SK-N-SH treated with all-trans-retinoic acid at 6 μM for 48 hours (cell line): ENCODE results near the gene TESMIN.

Source experiments
- ATAC-seq: fragments of 200-7000 bp; cut with Tn5 transposase; 3 replicates; pipeline ENCODE4 v1.9.1; 2020; ENCODE audit warnings: mild to moderate bottlenecking, moderate library complexity
- ARNTL ChIP-seq: fragments of 450-650 bp; formaldehyde crosslinking; IDR thresholded peaks from 2 replicates; pipeline ENCODE4 v1.5.0; 2020; ENCODE audit warnings: low read depth, mild to moderate bottlenecking, moderate library complexity, borderline replicate concordance
- BACH2 ChIP-seq: fragments of 250-450 bp; sonication (Bioruptor Pico); IDR thresholded peaks from 2 replicates; pipeline ENCODE4 v1.9.0; 2021; ENCODE audit warnings: mild to moderate bottlenecking, borderline replicate concordance
- CREB5 ChIP-seq: fragments of 250-450 bp; sonication (Bioruptor Pico); IDR thresholded peaks from 2 replicates; pipeline ENCODE4 v1.5.1; 2020; ENCODE audit warnings: low read depth, mild to moderate bottlenecking, moderate library complexity
- CSDC2 ChIP-seq: fragments of 250-450 bp; sonication (Bioruptor Pico); IDR thresholded peaks from 2 replicates; pipeline ENCODE4 v1.5.0; 2020; ENCODE audit warnings: mild to moderate bottlenecking, moderate library complexity
- CSRNP3 ChIP-seq: fragments of 250-450 bp; sonication (Bioruptor Pico); IDR thresholded peaks from 2 replicates; pipeline ENCODE4 v1.5.1; 2021; ENCODE audit warnings: mild to moderate bottlenecking, moderate library complexity
- ESRRG ChIP-seq: fragments of 250-450 bp; sonication (Bioruptor Pico); IDR thresholded peaks from 2 replicates; pipeline ENCODE4 v1.6.1; 2021; ENCODE audit warnings: mild to moderate bottlenecking
- GLIS3 ChIP-seq: fragments of 250-450 bp; sonication (Bioruptor Pico); IDR thresholded peaks from 2 replicates; pipeline ENCODE4 v1.5.0; 2020; ENCODE audit warnings: mild to moderate bottlenecking, moderate library complexity
- ISL1 ChIP-seq: fragments of 250-450 bp; sonication (Bioruptor Pico); IDR thresholded peaks from 2 replicates; pipeline ENCODE4 v2.1.2; 2022; ENCODE audit warnings: mild to moderate bottlenecking, moderate library complexity
- OSR1 ChIP-seq: fragments of 250-450 bp; sonication (Bioruptor Pico); IDR thresholded peaks from 2 replicates; pipeline ENCODE4 v1.8.0; 2022; ENCODE audit warnings: moderate library complexity, mild to moderate bottlenecking, inconsistent platforms
- PATZ1 ChIP-seq: fragments of 250-450 bp; sonication (Bioruptor Pico); IDR thresholded peaks from 2 replicates; pipeline ENCODE4 v1.8.0; 2020; ENCODE audit warnings: mild to moderate bottlenecking, moderate library complexity, borderline replicate concordance
- POU6F1 ChIP-seq: fragments of 250-450 bp; sonication (Bioruptor Pico); IDR thresholded peaks from 2 replicates; pipeline ENCODE4 v1.8.0; 2021; ENCODE audit warnings: low read depth, mild to moderate bottlenecking, moderate library complexity, borderline replicate concordance
- PPARA ChIP-seq: fragments of 250-450 bp; sonication (Bioruptor Pico); IDR thresholded peaks from 2 replicates; pipeline ENCODE4 v1.5.0; 2020; ENCODE audit warnings: mild to moderate bottlenecking, borderline replicate concordance
- RARB ChIP-seq: fragments of 250-450 bp; sonication (Bioruptor Pico); IDR thresholded peaks from 2 replicates; pipeline ENCODE4 v1.8.0; 2021; ENCODE audit warnings: mild to moderate bottlenecking, moderate library complexity
- SNAI2 ChIP-seq: fragments of 250-450 bp; sonication (Bioruptor Pico); IDR thresholded peaks from 2 replicates; pipeline ENCODE4 v1.5.0; 2020; ENCODE audit warnings: mild to moderate bottlenecking, moderate library complexity
- TCF4 ChIP-seq: fragments of 250-450 bp; sonication (Bioruptor Pico); IDR thresholded peaks from 2 replicates; pipeline ENCODE4 v1.8.0; 2021; ENCODE audit warnings: mild to moderate bottlenecking, moderate library complexity, borderline replicate concordance
- TOX ChIP-seq: fragments of 250-450 bp; sonication (Bioruptor Pico); IDR thresholded peaks from 2 replicates; pipeline ENCODE4 v1.8.0; 2021; ENCODE audit warnings: mild to moderate bottlenecking, moderate library complexity, borderline replicate concordance
- ZC3H10 ChIP-seq: fragments of 250-450 bp; sonication (Bioruptor Pico); IDR thresholded peaks from 2 replicates; pipeline ENCODE4 v1.5.1; 2021; ENCODE audit warnings: mild to moderate bottlenecking, moderate library complexity
- ZFP3 ChIP-seq: fragments of 250-450 bp; sonication (Bioruptor Pico); IDR thresholded peaks from 2 replicates; pipeline ENCODE4 v1.5.0; 2020; ENCODE audit warnings: mild to moderate bottlenecking, moderate library complexity
- ZFP30 ChIP-seq: fragments of 450-650 bp; formaldehyde crosslinking; IDR thresholded peaks from 2 replicates; pipeline ENCODE4 v1.5.0; 2022; ENCODE audit warnings: mild to moderate bottlenecking, moderate library complexity
- ZNF565 ChIP-seq: fragments of 450-650 bp; formaldehyde crosslinking; conservative IDR thresholded peaks from 2 replicates; pipeline ENCODE4 v1.5.0; 2020; ENCODE audit warnings: low read depth, mild to moderate bottlenecking, moderate library complexity
- ZNF70 ChIP-seq: fragments of 450-650 bp; formaldehyde crosslinking; IDR thresholded peaks from 2 replicates; pipeline ENCODE4 v1.5.0; 2020; ENCODE audit warnings: mild to moderate bottlenecking, moderate library complexity
- ZNF8 ChIP-seq: fragments of 450-650 bp; formaldehyde crosslinking; IDR thresholded peaks from 2 replicates; pipeline ENCODE4 v1.5.0; 2020; ENCODE audit warnings: mild to moderate bottlenecking, moderate library complexity

The TESMIN gene

GRCh38 chr11:68753300-68753699 is 2.0 kb upstream of the TESMIN start:
- no peak for ATAC-seq
- TF ChIP-seq SNAI2 (CRISPR knock-in tag) (no peak), GLIS3 (CRISPR knock-in tag) (no peak)
- TF ChIP-seq, all 23 proteins: peak for 0

GRCh38 chr11:68751004-68751325 is 355 bp downstream of the TESMIN start:
- no peak for ATAC-seq
- TF ChIP-seq ZC3H10 (no peak), ISL1 (CRISPR knock-in tag) (no peak), SNAI2 (CRISPR knock-in tag) (no peak), CSDC2 (CRISPR knock-in tag) (no peak), GLIS3 (CRISPR knock-in tag) (no peak), TCF4 (CRISPR knock-in tag) (no peak), ZNF70 (CRISPR knock-in tag) (no peak), PPARA (CRISPR knock-in tag) (no peak), PATZ1 (CRISPR knock-in tag) (no peak), ESRRG (CRISPR knock-in tag) (no peak), ARNTL (CRISPR knock-in tag) (no peak), ZFP3 (CRISPR knock-in tag) (no peak), ZNF8 (CRISPR knock-in tag) (no peak), CSRNP3 (CRISPR knock-in tag) (no peak), CREB5 (no peak), ZFP30 (no peak), ZNF565 (no peak), RARB (CRISPR knock-in tag) (no peak), OSR1 (CRISPR knock-in tag) (no peak), BACH2 (CRISPR knock-in tag) (no peak)
- TF ChIP-seq, all 23 proteins: peak for 0

- TF ChIP-seq BACH2 (CRISPR knock-in tag) (no peak), ZNF70 (CRISPR knock-in tag) (no peak), OSR1 (CRISPR knock-in tag) (no peak), PPARA (CRISPR knock-in tag) (no peak)
- TF ChIP-seq, all 23 proteins: peak for 0
- no peak for ATAC-seq
Measured at GRCh38 chr11:68750195-68751003, 921 bp downstream of the TESMIN start.

GRCh38 chr11:68749229-68750123 is 1.8 kb downstream of the TESMIN start:
- no peak for ATAC-seq
- TF ChIP-seq BACH2 (CRISPR knock-in tag) (no peak), POU6F1 (no peak), ZC3H10 (no peak), CSDC2 (CRISPR knock-in tag) (no peak), OSR1 (CRISPR knock-in tag) (no peak), ESRRG (CRISPR knock-in tag) (no peak), PPARA (CRISPR knock-in tag) (no peak), ARNTL (CRISPR knock-in tag) (no peak), PATZ1 (CRISPR knock-in tag) (no peak), GLIS3 (CRISPR knock-in tag) (no peak), TOX (CRISPR knock-in tag) (no peak), ZNF565 (no peak), CSRNP3 (CRISPR knock-in tag) (no peak), ZNF70 (CRISPR knock-in tag) (no peak), SNAI2 (CRISPR knock-in tag) (no peak), TCF4 (CRISPR knock-in tag) (no peak), ZFP30 (no peak)
